Thoracic aorta (tissue), 2 donors: Measurements from ENCODE around the gene GAS1. TPM values are rescaled to one million over a fixed set of nuclear protein-coding genes. Genes with fewer than 3 reads are reported as not detected.

ENCODE experiments used
- ATAC-seq: fragments of 150-250 bp; one replicate; pipeline ENCODE4 v1.8.0; 2017; ENCODE audit warnings: low read depth; ENCODE audit not compliant: insufficient number of reproducible peaks, low FRiP score
- DNase-seq: peaks from one replicate; pipeline ENCODE4 v3.0.0-alpha.2; 2020; ENCODE audit warnings: low spot score
- H3K27ac ChIP-seq, 2 donors: fragments of 200-600 bp; sonication (generic); 1 replicate in 1 of 2; 2 replicates in 1 of 2; pipeline ENCODE4 v1.5.1; 2016; ENCODE audit warnings: mild to moderate bottlenecking in 2 of 2, moderate library complexity in 2 of 2
- H3K27me3 ChIP-seq: fragments of 200-600 bp; sonication (generic); replicated peaks from 2 replicates; pipeline ENCODE4 v1.6.0; 2016; ENCODE audit warnings: mild to moderate bottlenecking; ENCODE audit not compliant: insufficient read depth
- H3K36me3 ChIP-seq: fragments of 200-600 bp; sonication (generic); one replicate; pipeline ENCODE4 v1.5.1; 2016
- H3K4me1 ChIP-seq, 2 donors: fragments of 200-600 bp; sonication (generic); 1 replicate in 1 of 2; 2 replicates in 1 of 2; pipeline versions ENCODE4 v1.5.1 to v1.6.0; 2016; ENCODE audit warnings: low read depth in 2 of 2, mild to moderate bottlenecking in 1 of 2; ENCODE audit not compliant: control insufficient read depth in 1 of 2
- H3K4me3 ChIP-seq: fragments of 200-600 bp; sonication (generic); 2 replicates; pipeline ENCODE4 v1.5.1; 2016; ENCODE audit warnings: mild to moderate bottlenecking
- H3K9me3 ChIP-seq: fragments of 200-600 bp; sonication (generic); 2 replicates; pipeline ENCODE4 v1.5.1; 2016
- CTCF ChIP-seq: fragments of 200-600 bp; sonication (generic); IDR thresholded peaks from one replicate; pipeline ENCODE4 v1.5.1; 2019; ENCODE audit warnings: antibody characterized with exemption
- total RNA-seq, 2 donors: library from RNA; depleted of rRNA; stranded (reverse); fragments of >200 nt; gene quantifications; one replicate each; pipeline versions ENCODE4 v1.1.0 to v1.2.3, GENCODE V29; 2016

The GAS1 gene
- total RNA-seq, 2 donors from 2014 or later, result 47.6 to 108 TPM

- Histone ChIP-seq H3K36me3 (no peaks in the 10 kb centered on the region), H3K9me3 (no peaks in the 10 kb centered on the region), H3K4me3 (no peak overlapping the region), H3K27me3 (no peaks in the 10 kb centered on the region), H3K4me1 (peaks cover 4 to 19% of the 10 kb centered on the region in 2 donors), H3K27ac (no peak overlapping the region)
- ATAC-seq (no peak), DNase-seq (no peak)
- TF ChIP-seq CTCF, result no peak
Measured at GRCh38 chr9:86940774-86941173, 6.5 kb downstream of the GAS1 start.

- H3K27ac ChIP-seq, result no peak overlapping the region
- H3K9me3 ChIP-seq, result no peaks in the 10 kb centered on the region
- H3K36me3 ChIP-seq, result no peaks in the 10 kb centered on the region
- peaks cover 2 to 15% of the 10 kb centered on the region in 2 donors for H3K4me1 ChIP-seq
- DNase-seq, result no peak
- no peak for ATAC-seq
- no peaks in the 10 kb centered on the region for H3K27me3 ChIP-seq
- no peak overlapping the region for H3K4me3 ChIP-seq
- no peak for TF ChIP-seq CTCF
Measured at GRCh38 chr9:86939891-86940290, 7.4 kb downstream of the GAS1 start.

- no peak for TF ChIP-seq CTCF
- Histone ChIP-seq H3K36me3 (no peaks in the 10 kb centered on the region), H3K4me1 (peaks cover 0 to 11% of the 10 kb centered on the region in 2 donors), H3K27me3 (no peaks in the 10 kb centered on the region), H3K4me3 (no peak overlapping the region), H3K27ac (no peak overlapping the region), H3K9me3 (no peaks in the 10 kb centered on the region)
- ATAC-seq (no peak), DNase-seq (no peak)
Measured at GRCh38 chr9:86939321-86939720, 8.0 kb downstream of the GAS1 start.

- Histone ChIP-seq H3K27me3 (no peaks in the 10 kb centered on the region), H3K36me3 (no peaks in the 10 kb centered on the region), H3K9me3 (no peaks in the 10 kb centered on the region), H3K4me1 (peaks cover 0 to 5% of the 10 kb centered on the region in 2 donors), H3K4me3 (no peak overlapping the region), H3K27ac (no peak overlapping the region)
- DNase-seq (no peak), ATAC-seq (no peak)
- no peak for TF ChIP-seq CTCF
Measured at GRCh38 chr9:86938780-86939179, 8.5 kb downstream of the GAS1 start.

GRCh38 chr9:86926145-86926544 is 21.2 kb downstream of the GAS1 start:
- ATAC-seq (no peak), DNase-seq (no peak)
- Histone ChIP-seq H3K27me3 (no peaks in the 10 kb centered on the region), H3K4me1 (peaks cover 0 to 6% of the 10 kb centered on the region in 2 donors), H3K27ac (no peak overlapping the region), H3K4me3 (no peak overlapping the region), H3K36me3 (no peaks in the 10 kb centered on the region), H3K9me3 (no peaks in the 10 kb centered on the region)
- no peak for TF ChIP-seq CTCF
